Right ventricle myocardium superior (tissue), 1 donor: ENCODE measurements around the gene FBLN5. TPM values are rescaled to one million over a fixed set of nuclear protein-coding genes. Genes with fewer than 3 reads are reported as not detected.
"Not testable (repeated sequence)": the region's sequence is repeated elsewhere in the genome, so short reads cannot be mapped to it uniquely, and the experiment has no call there.

Experiments
- ATAC-seq: fragments of 200-7000 bp; cut with Tn5 transposase; one replicate; pipeline ENCODE4 v1.9.1; 2020; ENCODE audit warnings: mild to moderate bottlenecking; ENCODE audit not compliant: poor library complexity
- DNase-seq: peaks from one replicate; pipeline ENCODE4 v3.0.0-alpha.2; 2020
- intact Hi-C: fragments of 100-400 bp; cut with DNase I; formaldehyde crosslinking; loops from one replicate; pipeline ENCODE4 v1.11.2; 2022
- total RNA-seq: library from RNA; stranded (reverse); fragmentation: NEBNext Ultra II Directional; extraction: Animal tissue kit (Norgen Biotek cat#: 25700); gene quantifications from one replicate; pipeline ENCODE4 v1.2.1, GENCODE V29; 2021
- donor health status: DM: no; HTN: yes; CAD: no; lungs with severe emphysema.

The FBLN5 gene
- total RNA-seq, 1 donor from 2014 or later: 70.5 TPM

- no peak for ATAC-seq
- no peak for DNase-seq
- intact Hi-C loops: no loop called here
These were observed 101.8 kb downstream of the FBLN5 start for GRCh38 chr14:91845652-91846051.

- ATAC-seq, intact Hi-C loops, DNase-seq: not testable (repeated sequence)
These were observed 102.4 kb downstream of the FBLN5 start for GRCh38 chr14:91845056-91845455.

- no peak for ATAC-seq
- DNase-seq: no peak
- intact Hi-C loops: no loop called here
These were observed 103.5 kb downstream of the FBLN5 start for GRCh38 chr14:91844029-91844428.

- intact Hi-C loops: no loop called here
- no peak for ATAC-seq
- DNase-seq: no peak
These were observed 104.1 kb downstream of the FBLN5 start for GRCh38 chr14:91843437-91843836.

GRCh38 chr14:91841065-91841464, 106.4 kb downstream of the FBLN5 start:
- ATAC-seq (no peak), DNase-seq (no peak)
- intact Hi-C loops: no loop called here

GRCh38 chr14:91839749-91840148, 107.7 kb downstream of the FBLN5 start:
- intact Hi-C loops: no loop called here
- ATAC-seq (no peak), DNase-seq (no peak)

- ATAC-seq (no peak), DNase-seq (no peak)
- intact Hi-C loops: no loop called here
These were observed 110.4 kb downstream of the FBLN5 start for GRCh38 chr14:91837076-91837475.

- peak; percentile 78 for DNase-seq
- peak; percentile 96 for ATAC-seq
These were observed 111.3 kb downstream of the FBLN5 start for GRCh38 chr14:91835920-91836843.

GRCh38 chr14:91835197-91835919, 112.1 kb downstream of the FBLN5 start:
- ATAC-seq: peak; percentile 14
- intact Hi-C loops: no loop called here
- no peak for DNase-seq

More at GRCh38 chr14:91835920-91836843, 111.3 kb downstream of the FBLN5 start:
- intact Hi-C loops: no loop called here

GRCh38 chr14:91834571-91834970, 112.9 kb downstream of the FBLN5 start:
- ATAC-seq: no peak

GRCh38 chr14:91831337-91831736, 116.2 kb downstream of the FBLN5 start:
- ATAC-seq (no peak), DNase-seq (no peak)
- intact Hi-C loops: no loop called here

More at GRCh38 chr14:91834571-91834970, 112.9 kb downstream of the FBLN5 start:
- DNase-seq: no peak
- intact Hi-C loops: no loop called here

GRCh38 chr14:91830777-91831176, 116.7 kb downstream of the FBLN5 start:
- ATAC-seq: no peak
- DNase-seq: no peak
- intact Hi-C loops: no loop called here

GRCh38 chr14:91829511-91829910, 118.0 kb downstream of the FBLN5 start:
- ATAC-seq: no peak
- intact Hi-C loops: no loop called here

GRCh38 chr14:91827746-91828145, 119.7 kb downstream of the FBLN5 start:
- intact Hi-C loops: no loop called here
- ATAC-seq (no peak), DNase-seq (no peak)

More at GRCh38 chr14:91829511-91829910, 118.0 kb downstream of the FBLN5 start:
- DNase-seq: no peak

Other genes starting within 250 kb of the FBLN5 start
- 1.6 TPM for gene CATSPERB, start 215.6 kb downstream of the FBLN5 start, total RNA-seq
- 11.1 TPM for gene TC2N, start 80.2 kb downstream of the FBLN5 start, total RNA-seq
- 47.7 TPM for gene TRIP11, start 92.4 kb upstream of the FBLN5 start, total RNA-seq
- gene ATXN3, start 158.9 kb upstream of the FBLN5 start, total RNA-seq: 14.6 TPM
- gene NDUFB1, start 174.0 kb upstream of the FBLN5 start, total RNA-seq: 660 TPM
- 35.3 TPM for gene CPSF2, start 174.3 kb upstream of the FBLN5 start, total RNA-seq